Activated naive CD4-positive, alpha-beta T cell treated with anti-CD3 and anti-CD28 coated beads, Interleukin-2, amount 50 U/mL, for 16 hours (primary cell): ENCODE data around the gene ZNF558.

ENCODE experiments used
- DNase-seq: peaks from one replicate; pipeline ENCODE4 v3.0.0-alpha.2; 2020

ZNF558 gene

GRCh38 chr19:8832132-8833021 lies at the start of gene ZNF558, which contains the start of gene MBD3L1:
ZNF558 (minus strand) TSS chr19:8832304; CDS start chr19:8822659, 9,645 bp downstream.
MBD3L1 (plus strand) TSS chr19:8832377; CDS start chr19:8842679, 10,302 bp downstream.
- DNase-seq: peak; percentile 100

GRCh38 chr19:8881512-8881911 lies 49.4 kb upstream of the ZNF558 start:
- no peak for DNase-seq

GRCh38 chr19:8880868-8881488 lies 48.9 kb upstream of the ZNF558 start:
- DNase-seq: no peak

- no peak for DNase-seq
Measured at GRCh38 chr19:8877854-8878705, 46.0 kb upstream of the ZNF558 start.

GRCh38 chr19:8866344-8866743 lies 34.2 kb upstream of the ZNF558 start:
- DNase-seq: no peak

- no peak for DNase-seq
Measured at GRCh38 chr19:8858260-8858659, 26.2 kb upstream of the ZNF558 start.

- no peak for DNase-seq
Measured at GRCh38 chr19:8850488-8850887, 18.4 kb upstream of the ZNF558 start.

GRCh38 chr19:8849232-8849631 lies 17.1 kb upstream of the ZNF558 start:
- DNase-seq: no peak

- no peak for DNase-seq
Measured at GRCh38 chr19:8846819-8847218, 14.7 kb upstream of the ZNF558 start.

- DNase-seq: no peak
Measured at GRCh38 chr19:8840708-8841107, 8.6 kb upstream of the ZNF558 start.

- DNase-seq: no peak
Measured at GRCh38 chr19:8835877-8836276, 3.8 kb upstream of the ZNF558 start.

GRCh38 chr19:8835446-8835845 lies 3.3 kb upstream of the ZNF558 start:
- no peak for DNase-seq

- no peak for DNase-seq
Measured at GRCh38 chr19:8831832-8832131, 322 bp downstream of the ZNF558 start.

- DNase-seq: no peak
Measured at GRCh38 chr19:8831373-8831772, 731 bp downstream of the ZNF558 start.

- DNase-seq: no peak
Measured at GRCh38 chr19:8827277-8827676, 4.8 kb downstream of the ZNF558 start.

- DNase-seq: no peak
Measured at GRCh38 chr19:8826371-8826770, 5.7 kb downstream of the ZNF558 start.

GRCh38 chr19:8821748-8822241 lies 10.3 kb downstream of the ZNF558 start:
- no peak for DNase-seq

GRCh38 chr19:8820234-8820633 lies 11.9 kb downstream of the ZNF558 start:
- no peak for DNase-seq

- no peak for DNase-seq
Measured at GRCh38 chr19:8815780-8816179, 16.3 kb downstream of the ZNF558 start.

GRCh38 chr19:8814176-8814575 lies 17.9 kb downstream of the ZNF558 start:
- no peak for DNase-seq

GRCh38 chr19:8811315-8812172 lies 20.6 kb downstream of the ZNF558 start:
- DNase-seq: no peak

GRCh38 chr19:8806661-8807060 lies 25.4 kb downstream of the ZNF558 start:
- no peak for DNase-seq
